Ovary (tissue), 3 donors: ENCODE results near the gene GUCY1A2.

Experiments used
- CTCF ChIP-seq, 3 donors: fragments of 450-650 bp in 2 of 3; fragments of 200-600 bp in 1 of 3; IDR thresholded peaks; one replicate each; pipeline versions ENCODE4 v1.5.1 to v1.8.0; 2016 to 2022; ENCODE audit warnings: antibody characterized with exemption in 3 of 3, mild to moderate bottlenecking in 1 of 3
- EP300 ChIP-seq: sonication (generic); formaldehyde crosslinking; IDR thresholded peaks from one replicate; pipeline ENCODE4 v1.6.1; 2017; ENCODE audit warnings: antibody characterized with exemption
- POLR2A ChIP-seq: fragments of 450-650 bp; IDR thresholded peaks from one replicate; pipeline ENCODE4 v1.6.1; 2017; ENCODE audit warnings: antibody characterized with exemption, mild to moderate bottlenecking, moderate library complexity
- donor health status: DM: no; HTN: no; CAD: no.

GRCh38 chr11:107017433-107018218, 650 bp downstream of the GUCY1A2 start:
- TF ChIP-seq POLR2A = no peak
- TF ChIP-seq CTCF (IDR thresholded peaks at IDR 0.05) = peak in 1 of 3 donors; percentile 12
- TF ChIP-seq EP300 = no peak
